Right lung (tissue), 5 donors: ENCODE measurements around the gene GIMAP2. TPM values are rescaled to one million over a fixed set of nuclear protein-coding genes. Genes with fewer than 3 reads are reported as not detected.

Experiments used
- DNase-seq, 2 donors: peaks; one replicate each; pipeline ENCODE4 v3.0.0-alpha.2; 2013
- polyA plus RNA-seq, 5 donors: library from polyadenylated mRNA; unstranded; fragments of 120-200 nt; gene quantifications; one replicate each; pipeline versions ENCODE4 v1.2.1 to v1.2.3, GENCODE V29; 2013; ENCODE audit warnings: inconsistent platforms in 1 of 5, low replicate concordance in 1 of 5; ENCODE audit not compliant: insufficient read length in 5 of 5, insufficient read depth in 1 of 5

The GIMAP2 gene
- polyA plus RNA-seq, 5 donors: 16.1 to 26.3 (median 19.1) TPM

- no peak for DNase-seq
Observed at GRCh38 chr7:150728609-150729008, 43.1 kb downstream of the GIMAP2 start.

- no peak for DNase-seq
Observed at GRCh38 chr7:150731916-150732315, 46.4 kb downstream of the GIMAP2 start.

GRCh38 chr7:150732786-150733481 is 47.4 kb downstream of the GIMAP2 start:
- no peak for DNase-seq

- no peak for DNase-seq
Observed at GRCh38 chr7:150733482-150734095, 48.1 kb downstream of the GIMAP2 start.

DNA sequence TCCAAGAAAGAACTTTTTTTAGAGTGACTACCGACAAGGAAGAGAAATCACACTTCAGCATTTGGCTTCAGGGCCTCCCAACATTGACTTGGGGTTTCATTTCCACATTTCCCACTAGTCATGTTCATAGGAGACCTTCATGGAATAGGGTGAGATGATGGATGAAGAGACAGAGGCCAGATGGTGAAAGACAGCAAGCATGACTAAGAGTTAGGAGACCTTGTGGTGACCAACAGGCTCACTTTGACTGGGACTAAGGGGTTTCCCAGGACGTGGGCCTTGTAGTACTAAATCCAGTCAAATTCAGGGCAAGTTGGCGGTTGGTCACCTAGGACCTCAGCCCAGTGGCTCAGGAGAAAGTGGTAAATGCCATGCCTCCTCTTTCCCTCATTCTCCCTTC is 48.7 kb downstream of the GIMAP2 start:
- no peak for DNase-seq

GRCh38 chr7:150735596-150736358 is 50.3 kb downstream of the GIMAP2 start:
- DNase-seq: no peak

DNA sequence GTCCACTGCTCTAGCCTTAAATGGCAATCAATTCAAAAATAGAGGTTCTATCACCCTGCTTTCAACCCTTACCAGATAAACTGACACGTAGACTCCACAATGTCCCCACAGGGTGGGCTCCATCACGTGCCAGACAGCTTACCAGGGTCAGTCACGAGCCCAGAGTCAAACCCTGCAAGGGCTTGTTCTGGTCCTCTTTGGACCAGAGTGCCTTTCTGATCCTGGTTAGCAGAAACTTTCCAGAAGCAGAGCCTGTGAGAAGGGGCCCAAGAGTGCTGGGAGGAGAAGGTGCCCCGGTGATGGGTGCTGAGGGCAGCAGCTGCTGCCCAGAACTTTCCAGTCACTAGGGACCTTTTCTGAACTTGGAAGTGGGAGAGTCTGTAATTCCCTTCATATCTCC is 51.4 kb downstream of the GIMAP2 start:
- no peak for DNase-seq

DNA sequence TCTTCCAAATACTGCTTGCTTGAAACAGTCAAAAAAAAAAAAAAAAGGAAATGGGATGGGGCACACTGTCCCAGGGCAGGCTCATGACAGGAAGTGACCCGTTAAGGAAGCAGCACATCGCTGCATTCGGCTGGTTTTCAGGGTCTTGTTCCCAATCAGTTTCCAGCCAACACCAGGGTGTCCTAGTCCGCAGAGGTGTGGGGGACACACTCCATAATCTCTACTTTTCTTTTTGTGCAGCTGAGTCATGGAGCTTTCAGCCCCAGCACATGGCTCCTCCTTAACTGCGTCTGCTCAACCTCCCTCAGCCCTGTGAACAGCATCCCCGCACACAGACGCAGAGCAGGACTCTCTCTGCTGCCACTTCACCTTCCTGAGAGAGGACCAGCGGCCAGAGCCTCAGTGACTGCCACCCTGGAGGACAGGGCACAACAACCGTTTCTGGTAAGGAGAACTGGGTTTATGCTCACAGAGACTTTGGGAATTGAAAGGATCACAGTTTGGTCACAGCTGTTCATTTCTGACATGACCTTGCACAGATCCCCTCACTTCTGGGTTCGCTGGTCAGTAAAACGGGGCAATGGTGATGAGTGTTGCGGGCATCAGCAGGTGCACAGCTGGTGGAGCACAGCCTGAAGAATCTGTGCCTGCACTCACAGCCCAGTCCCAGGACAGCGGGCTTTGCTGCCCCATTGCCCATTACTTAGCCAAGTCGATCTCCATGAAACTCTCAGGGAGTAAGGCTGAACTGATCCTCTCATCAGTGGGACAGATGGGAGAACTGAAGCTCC is 52.0 kb downstream of the GIMAP2 start, which contains the start of gene GIMAP5:
Gene GIMAP5 (plus strand): TSS at position 154 of the 791 bp plus-strand sequence. CDS start 3,467 bp downstream, outside the sequence.
- no peak for DNase-seq

GRCh38 chr7:150738092-150738491 is 52.6 kb downstream of the GIMAP2 start:
- DNase-seq: no peak

DNA sequence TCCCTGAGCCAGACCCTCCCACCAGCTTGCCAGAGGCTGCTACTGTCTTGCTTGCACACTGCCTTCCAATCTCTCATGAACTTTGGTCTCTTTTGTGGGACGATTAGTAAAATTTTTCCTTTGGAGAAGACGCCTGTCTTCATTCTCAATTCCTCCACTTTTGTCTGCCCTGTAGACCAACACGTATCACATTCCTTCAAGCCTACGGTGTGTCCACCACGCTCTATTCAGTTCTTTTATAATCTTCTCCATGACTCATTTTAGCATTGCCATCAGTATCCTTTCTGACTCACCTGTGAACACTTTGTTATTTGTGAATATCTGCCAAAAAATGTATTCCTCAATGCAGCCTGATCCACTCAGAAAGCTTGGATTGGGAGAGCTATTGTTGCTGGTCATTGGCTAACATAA is 53.1 kb downstream of the GIMAP2 start:
- no peak for DNase-seq

DNA sequence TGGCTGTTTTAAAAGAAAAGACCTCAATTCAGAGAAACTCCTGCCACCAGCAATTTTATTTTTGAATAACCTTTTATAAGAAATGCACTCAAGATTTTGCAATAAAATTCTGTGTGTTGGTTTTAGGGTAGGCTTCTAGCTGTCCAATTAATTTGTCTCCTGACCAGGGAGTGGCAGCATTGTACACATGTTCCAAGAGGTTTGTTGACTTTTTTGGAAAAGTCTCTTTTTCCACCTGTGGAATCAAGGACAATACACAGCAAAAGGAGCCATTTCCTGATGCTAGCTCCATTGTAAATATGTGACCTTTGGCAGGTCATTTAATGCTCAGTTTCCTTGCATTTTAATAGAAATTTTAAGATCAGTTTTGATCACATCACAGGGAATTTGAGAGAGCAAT is 53.5 kb downstream of the GIMAP2 start:
- DNase-seq: no peak

DNA sequence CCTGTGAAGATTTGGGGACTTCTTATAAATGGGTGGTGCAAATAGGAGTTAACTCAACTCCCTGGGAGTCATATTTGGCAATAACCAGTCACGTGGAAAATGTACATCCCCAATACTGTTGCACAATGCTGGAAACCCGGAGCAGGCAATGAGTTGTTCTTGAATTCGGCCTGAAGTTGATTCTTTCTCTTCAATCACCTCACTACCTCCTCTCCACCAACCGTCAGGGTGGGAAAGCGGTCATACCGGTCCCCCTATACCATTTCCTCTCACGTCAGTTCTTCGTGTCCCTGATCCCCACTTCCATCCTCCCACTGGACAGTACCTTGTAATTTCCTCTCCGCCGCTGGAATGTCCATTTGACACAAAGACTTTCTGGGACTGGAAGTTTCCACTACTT is 54.5 kb downstream of the GIMAP2 start:
- DNase-seq: no peak

DNA sequence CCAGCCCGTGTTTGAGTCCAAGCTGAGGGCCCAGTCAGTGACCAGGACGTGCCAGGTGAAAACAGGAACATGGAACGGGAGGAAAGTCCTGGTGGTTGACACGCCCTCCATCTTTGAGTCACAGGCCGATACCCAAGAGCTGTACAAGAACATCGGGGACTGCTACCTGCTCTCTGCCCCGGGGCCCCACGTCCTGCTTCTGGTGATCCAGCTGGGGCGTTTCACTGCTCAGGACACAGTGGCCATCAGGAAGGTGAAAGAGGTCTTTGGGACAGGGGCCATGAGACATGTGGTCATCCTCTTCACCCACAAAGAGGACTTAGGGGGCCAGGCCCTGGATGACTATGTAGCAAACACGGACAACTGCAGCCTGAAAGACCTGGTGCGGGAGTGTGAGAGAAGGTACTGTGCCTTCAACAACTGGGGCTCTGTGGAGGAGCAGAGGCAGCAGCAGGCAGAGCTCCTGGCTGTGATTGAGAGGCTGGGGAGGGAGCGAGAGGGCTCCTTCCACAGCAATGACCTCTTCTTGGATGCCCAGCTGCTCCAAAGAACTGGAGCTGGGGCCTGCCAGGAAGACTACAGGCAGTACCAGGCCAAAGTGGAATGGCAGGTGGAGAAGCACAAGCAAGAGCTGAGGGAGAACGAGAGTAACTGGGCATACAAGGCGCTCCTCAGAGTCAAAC is 56.9 kb downstream of the GIMAP2 start:
- DNase-seq: no peak

Other genes starting within 250 kb of the GIMAP2 start
- 10 to 100 TPM; 18.1 to 28.7 (median 24.8) TPM for gene GIMAP8, start 235.1 kb upstream of the GIMAP2 start, polyA plus RNA-seq
- gene GIMAP7, start 170.8 kb upstream of the GIMAP2 start, polyA plus RNA-seq: 10 to 100 TPM; 30.0 to 50.8 (median 38.9) TPM
- gene GIMAP4, start 118.3 kb upstream of the GIMAP2 start, polyA plus RNA-seq: 100 to 1,000 TPM in 2 of 5 donors, 10 to 100 TPM in 3; 65.4 to 106 (median 78.0) TPM
- 10 to 100 TPM; 27.3 to 33.1 (median 28.0) TPM for gene GIMAP6, start 53.3 kb upstream of the GIMAP2 start, polyA plus RNA-seq
- gene GIMAP1, start 30.9 kb downstream of the GIMAP2 start, polyA plus RNA-seq: 1 to 10 TPM; 4.6 to 6.7 (median 5.7) TPM
- gene GIMAP5, start 51.7 kb downstream of the GIMAP2 start, polyA plus RNA-seq: 10 to 100 TPM; 11.7 to 24.0 (median 17.4) TPM
- 10 to 100 TPM in 4 of 5 donors, 1 to 10 TPM in 1; 6.5 to 17.0 (median 13.4) TPM for gene TMEM176B, start 114.7 kb downstream of the GIMAP2 start, polyA plus RNA-seq
- 1 to 10 TPM; 4.2 to 6.8 (median 6.4) TPM for gene TMEM176A, start 115.1 kb downstream of the GIMAP2 start, polyA plus RNA-seq
- gene AOC1, start 166.8 kb downstream of the GIMAP2 start, polyA plus RNA-seq: under 1 TPM; 0.53 to 0.97 (median 0.66) TPM